ENCODE results near the gene TEN1. TPM values are rescaled to one million over a fixed set of nuclear protein-coding genes. Genes with fewer than 3 reads are reported as not detected.

TEN1 gene
- total RNA-seq, 1 experiment from 2014 or later = 19.3 TPM

DNA sequence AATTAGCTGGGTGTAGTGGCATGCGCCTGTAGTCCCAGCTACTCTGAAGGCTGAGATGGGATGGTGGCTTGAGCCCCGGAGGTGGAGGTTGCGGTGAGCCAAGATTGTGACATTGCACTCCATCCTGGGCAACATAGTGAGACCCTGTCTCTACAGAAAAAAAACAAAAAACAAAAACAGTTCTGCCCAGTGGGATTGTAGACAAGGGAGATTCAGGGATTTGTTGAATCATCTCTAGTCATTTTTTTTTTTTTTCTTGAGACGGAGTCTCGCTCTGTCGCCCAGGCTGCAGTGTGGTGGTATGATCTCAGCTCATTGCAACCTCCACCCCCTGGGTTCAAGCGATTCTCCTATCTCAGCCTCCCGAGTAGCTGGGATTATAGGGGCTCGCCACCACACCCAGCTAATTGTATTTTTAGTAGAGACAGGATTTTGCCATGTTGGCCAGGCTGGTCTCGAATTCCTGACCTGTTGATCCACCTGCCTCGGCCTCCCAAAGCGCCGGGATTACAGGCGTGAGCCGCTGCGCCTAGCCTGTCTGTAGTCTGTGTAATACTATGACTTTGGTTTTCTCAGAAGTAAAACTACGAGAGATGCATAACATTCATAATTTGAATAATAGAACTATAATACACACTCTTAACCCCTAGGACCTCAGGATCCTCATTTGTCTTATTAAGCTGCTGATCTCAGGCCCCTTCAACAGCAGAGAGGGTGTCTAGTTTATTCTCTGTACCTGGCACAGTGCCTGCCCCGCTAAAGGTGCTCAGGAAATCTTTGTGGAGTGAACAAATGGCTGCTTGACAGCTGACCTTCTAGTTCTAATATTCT is 1.4 kb downstream of the TEN1 start:
- peak overlapping the region; percentile 93 to 95 for H3K4me3 Mint-ChIP-seq
- Histone ChIP-seq H3K23ac (ENCODE audit: insufficient read length, low read depth, low read length) (no peak overlapping the region), H3K23me2 (ENCODE audit: insufficient read length, low read depth, low read length, poor library complexity, severe bottlenecking) (peaks cover 11% of the 10 kb centered on the region), H3K9ac (ENCODE audit: extremely low read depth, insufficient read length, low read length) (peak overlapping the region; percentile 79), H2AK5ac (ENCODE audit: insufficient read length, low read length) (no peak overlapping the region), H3K4ac (ENCODE audit: low read depth, low read length) (no peak overlapping the region), H2BK12ac (ENCODE audit: insufficient read length, low read depth, low read length) (no peak overlapping the region), H3K27ac (ENCODE audit: insufficient read length, low read depth, low read length) (peak overlapping the region; percentile 80), H3T11ph (ENCODE audit: low read length) (no peak overlapping the region), H3K18ac (ENCODE audit: insufficient read length, low read depth, low read length) (no peak overlapping the region), H2BK20ac (ENCODE audit: low read depth, low read length, poor library complexity, severe bottlenecking) (no peak overlapping the region), H3K56ac (ENCODE audit: insufficient read length, low read depth, low read length) (no peak overlapping the region), H4K91ac (ENCODE audit: insufficient read length, low read depth, low read length) (no peak overlapping the region), H2BK15ac (ENCODE audit: low read depth, low read length) (no peak overlapping the region), H3K4me1 (ENCODE audit: insufficient read depth, low read length) (peaks cover 8% of the 10 kb centered on the region; the same call in 1 of the 2 replicates), H3K79me2 (ENCODE audit: insufficient read depth, low read length) (peaks cover 2% of the 10 kb centered on the region; the same call in 1 of the 2 replicates), H2AFZ (ENCODE audit: low read length) (no peak overlapping the region), H2BK120ac (ENCODE audit: low read depth, low read length, poor library complexity, severe bottlenecking) (no peak overlapping the region), H3K27me3 (ENCODE audit: insufficient read depth, low read length) (no peaks in the 10 kb centered on the region), H3K14ac (ENCODE audit: insufficient read depth, low read length) (no peak overlapping the region), H3K9me3 (ENCODE audit: control insufficient read depth, low read depth, low read length) (no peaks in the 10 kb centered on the region), H4K20me1 (ENCODE audit: control insufficient read depth, insufficient read depth, insufficient read length) (no peaks in the 10 kb centered on the region), H2BK5ac (ENCODE audit: insufficient read length, low read length) (no peak overlapping the region), H4K8ac (replicated peaks; ENCODE audit: insufficient read length, low read depth, low read length) (no peak overlapping the region), H3K4me2 (ENCODE audit: insufficient read depth, insufficient read length, low read length) (peak overlapping the region; percentile 93), H3K79me1 (ENCODE audit: insufficient read depth, low read depth, low read length, poor library complexity, severe bottlenecking) (no peaks in the 10 kb centered on the region), H4K5ac (ENCODE audit: insufficient read length, low read depth, low read length) (no peak overlapping the region)
- peaks cover 7 to 18% (median 17%) of the 10 kb centered on the region in 3 experiments; a peak in 6 of 7 replicates for H3K36me3 Mint-ChIP-seq (ENCODE audit: insufficient read depth in 1 of 3, low read depth in 3 of 3)
- TF ChIP-seq, protein P1, sequence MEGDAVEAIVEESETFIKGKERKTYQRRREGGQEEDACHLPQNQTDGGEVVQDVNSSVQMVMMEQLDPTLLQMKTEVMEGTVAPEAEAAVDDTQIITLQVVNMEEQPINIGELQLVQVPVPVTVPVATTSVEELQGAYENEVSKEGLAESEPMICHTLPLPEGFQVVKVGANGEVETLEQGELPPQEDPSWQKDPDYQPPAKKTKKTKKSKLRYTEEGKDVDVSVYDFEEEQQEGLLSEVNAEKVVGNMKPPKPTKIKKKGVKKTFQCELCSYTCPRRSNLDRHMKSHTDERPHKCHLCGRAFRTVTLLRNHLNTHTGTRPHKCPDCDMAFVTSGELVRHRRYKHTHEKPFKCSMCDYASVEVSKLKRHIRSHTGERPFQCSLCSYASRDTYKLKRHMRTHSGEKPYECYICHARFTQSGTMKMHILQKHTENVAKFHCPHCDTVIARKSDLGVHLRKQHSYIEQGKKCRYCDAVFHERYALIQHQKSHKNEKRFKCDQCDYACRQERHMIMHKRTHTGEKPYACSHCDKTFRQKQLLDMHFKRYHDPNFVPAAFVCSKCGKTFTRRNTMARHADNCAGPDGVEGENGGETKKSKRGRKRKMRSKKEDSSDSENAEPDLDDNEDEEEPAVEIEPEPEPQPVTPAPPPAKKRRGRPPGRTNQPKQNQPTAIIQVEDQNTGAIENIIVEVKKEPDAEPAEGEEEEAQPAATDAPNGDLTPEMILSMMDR (conservative IDR thresholded peaks at IDR 0.05) = no peak
- H3K9me3 Mint-ChIP-seq = no peaks in the 10 kb centered on the region
- H3K27me3 Mint-ChIP-seq (ENCODE audit: low read depth) = no peaks in the 10 kb centered on the region
- peak overlapping the region; percentile 99 to 100 (median 100); a peak in 6 of 7 replicates for H3K27ac Mint-ChIP-seq
- WGBS (ENCODE audit: extremely low coverage, insufficient read length, low lambda C conversion rate) = no CpG with 5 or more reads among the region's 18 CpGs
- DNase-seq = no peak
- H3K4me1 Mint-ChIP-seq = peaks cover 60 to 67% of the 10 kb centered on the region in 2 experiments

Data from H9 (cell line).